Mucosa of descending colon (tissue), 3 donors: ENCODE data around the gene SORCS2. TPM values are rescaled to one million over a fixed set of nuclear protein-coding genes. Genes with fewer than 3 reads are reported as not detected.

Experiments used
- ATAC-seq: fragments of 200-7000 bp; cut with Tn5 transposase; one replicate; pipeline ENCODE4 v1.9.1; 2020; ENCODE audit warnings: mild to moderate bottlenecking, moderate library complexity
- DNase-seq, 3 donors: peaks; one replicate each; pipeline ENCODE4 v3.0.0-alpha.2; 2020
- H3K36me3 ChIP-seq: fragments of 200-600 bp; one replicate; pipeline ENCODE4 v1.8.0; 2021; ENCODE audit warnings: low read depth, mild to moderate bottlenecking
- H3K4me1 ChIP-seq: fragments of 200-600 bp; one replicate; pipeline ENCODE4 v1.8.0; 2021; ENCODE audit warnings: low read depth, mild to moderate bottlenecking
- H3K4me3 ChIP-seq: fragments of 200-600 bp; one replicate; pipeline ENCODE4 v1.8.0; 2021; ENCODE audit warnings: mild to moderate bottlenecking
- H3K9me3 ChIP-seq: fragments of 200-600 bp; one replicate; pipeline ENCODE4 v1.8.0; 2021; ENCODE audit warnings: mild to moderate bottlenecking
- CTCF ChIP-seq: fragments of 200-600 bp; IDR thresholded peaks from one replicate; pipeline ENCODE4 v1.8.0; 2022; ENCODE audit warnings: antibody characterized with exemption, mild to moderate bottlenecking
- intact Hi-C, 2 donors: fragments of 100-400 bp; cut with DNase I in 1 of 2; cut with micrococcal nuclease in 1 of 2; formaldehyde crosslinking; loops; one replicate each; pipeline versions ENCODE4 v1.11.0 to v1.11.1; 2022; cut with DNase I, micrococcal nuclease
- total RNA-seq, 3 donors: library from RNA; stranded (reverse); fragmentation: NEBNext Ultra II Directional in 2 of 3; extraction: Animal tissue kit (Norgen Biotek cat#: 25700) in 2 of 3; gene quantifications; one replicate each; pipeline versions ENCODE4 v1.2.1 to v1.2.4, GENCODE V29; 2021 to 2023
- donor health status: DM: no; HTN: no; CAD: no; lungs with moderate emphysema.
- donor health status: DM: no; HTN: no; CAD: no.
- donor health status: DM: no; HTN: yes; CAD: no.

The SORCS2 gene
- total RNA-seq, 3 donors from 2014 or later, result 0.20 to 3.1 (median 1.5) TPM

GRCh38 chr4:7472442-7473013 is 280.2 kb downstream of the SORCS2 start:
- Histone ChIP-seq H3K4me3 (no peak overlapping the region), H3K4me1 (no peaks in the 10 kb centered on the region), H3K9me3 (no peaks in the 10 kb centered on the region), H3K36me3 (no peaks in the 10 kb centered on the region)
- no peak for DNase-seq
- ATAC-seq, result no peak
- intact Hi-C loops, result no loop called here
- TF ChIP-seq CTCF, result no peak

- ATAC-seq (no peak), DNase-seq (no peak)
- Histone ChIP-seq H3K9me3 (no peaks in the 10 kb centered on the region), H3K36me3 (no peaks in the 10 kb centered on the region), H3K4me1 (no peaks in the 10 kb centered on the region), H3K4me3 (no peak overlapping the region)
- TF ChIP-seq CTCF, result no peak
- intact Hi-C loops, result no loop called here
Measured at GRCh38 chr4:7473081-7473480, 280.7 kb downstream of the SORCS2 start.

GRCh38 chr4:7474320-7474719 is 282.0 kb downstream of the SORCS2 start:
- ATAC-seq (no peak), DNase-seq (no peak)
- Histone ChIP-seq H3K4me3 (no peak overlapping the region), H3K4me1 (no peaks in the 10 kb centered on the region), H3K9me3 (no peaks in the 10 kb centered on the region), H3K36me3 (no peaks in the 10 kb centered on the region)
- intact Hi-C loops, result no loop called here
- no peak for TF ChIP-seq CTCF

- H3K4me3 ChIP-seq, result no peak overlapping the region
- H3K9me3 ChIP-seq, result no peaks in the 10 kb centered on the region
- DNase-seq, result no peak
- H3K36me3 ChIP-seq, result no peaks in the 10 kb centered on the region
- ATAC-seq, result no peak
- H3K4me1 ChIP-seq, result no peaks in the 10 kb centered on the region
- no peak for TF ChIP-seq CTCF
- intact Hi-C loops, result no loop called here
Measured at GRCh38 chr4:7475207-7475606, 282.9 kb downstream of the SORCS2 start.

GRCh38 chr4:7476820-7477219 is 284.5 kb downstream of the SORCS2 start:
- no peak for TF ChIP-seq CTCF
- intact Hi-C loops, result no loop called here
- DNase-seq (no peak), ATAC-seq (no peak)
- Histone ChIP-seq H3K36me3 (no peaks in the 10 kb centered on the region), H3K4me3 (no peak overlapping the region), H3K4me1 (no peaks in the 10 kb centered on the region), H3K9me3 (no peaks in the 10 kb centered on the region)

GRCh38 chr4:7477695-7478094 is 285.4 kb downstream of the SORCS2 start:
- ATAC-seq (no peak), DNase-seq (no peak)
- no peaks in the 10 kb centered on the region for H3K9me3 ChIP-seq
- H3K4me3 ChIP-seq, result no peak overlapping the region
- H3K4me1 ChIP-seq, result no peaks in the 10 kb centered on the region
- intact Hi-C loops, result no loop called here
- TF ChIP-seq CTCF, result no peak
- no peaks in the 10 kb centered on the region for H3K36me3 ChIP-seq
